ENCODE data around the gene ACKR2.

GRCh38 chr3:42865256-42865655, 56.0 kb downstream of the ACKR2 start:
- no peak for TF ChIP-seq JUN (IDR thresholded peaks at IDR 0.05; ENCODE audit: borderline replicate concordance, insufficient read depth, insufficient read length, low read depth)
- no peak for TF ChIP-seq EZH2 (IDR thresholded peaks at IDR 0.05; ENCODE audit: borderline replicate concordance, low read depth, low read length, severe bottlenecking)
- TF ChIP-seq MAX (IDR thresholded peaks at IDR 0.05; ENCODE audit: insufficient read depth, insufficient read length) = no peak

All from endothelial cell of umbilical vein (primary cell).